RKO (cell line): ENCODE measurements around the gene FBXL16.
A peak's percentile ranks its signal among the peaks of the same experiment; 100 is the strongest.

ENCODE experiments used
- DNase-seq: peaks from one replicate; pipeline ENCODE4 v3.0.0-alpha.2; 2016; ENCODE audit warnings: low spot score

The FBXL16 gene

DNA sequence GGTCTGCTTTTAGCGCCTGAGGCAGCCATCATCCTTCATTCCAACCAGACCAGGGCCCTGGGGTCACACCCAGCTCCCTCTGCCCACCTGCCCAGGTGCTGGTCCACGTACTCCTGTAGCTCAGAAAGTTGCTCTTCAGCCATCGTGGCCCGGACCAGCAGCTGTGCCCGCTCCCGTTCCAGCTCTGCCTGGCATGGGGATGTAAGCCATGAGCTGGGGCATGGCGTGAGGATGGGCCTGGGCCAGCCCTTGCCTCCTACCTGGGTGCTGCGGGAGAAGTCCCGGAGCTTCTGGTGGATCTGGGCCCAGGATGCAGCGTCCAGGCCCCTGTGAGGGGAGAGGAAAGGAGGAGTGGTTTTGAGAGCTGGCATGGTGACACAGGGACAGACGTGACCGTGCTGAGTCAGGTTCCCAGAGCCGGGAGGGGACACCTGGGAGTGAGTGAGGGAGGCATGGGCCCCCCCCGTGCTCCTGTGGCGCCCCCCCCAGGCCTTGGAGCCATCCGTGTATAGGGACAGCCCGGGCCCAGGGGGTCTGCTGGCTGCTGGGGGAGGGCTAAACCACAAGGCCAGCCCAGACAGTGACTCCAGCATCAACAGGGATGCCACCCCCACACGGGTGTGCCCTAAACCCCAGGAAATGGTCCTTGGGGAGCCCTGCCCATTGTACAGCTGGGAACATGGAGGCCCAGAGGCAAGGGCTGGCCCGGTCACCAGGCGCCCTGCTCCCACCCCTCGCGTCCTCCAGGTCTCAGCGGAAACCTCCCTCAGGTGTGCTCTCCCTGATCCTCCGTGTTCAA, 17.4 kb upstream of the FBXL16 start:
- no peak for DNase-seq

GRCh38 chr16:721765-722540, 16.4 kb upstream of the FBXL16 start:
- DNase-seq, result no peak

GRCh38 chr16:720990-721764, 15.6 kb upstream of the FBXL16 start, which contains the start of gene ANTKMT:
TSS of gene ANTKMT (plus strand) at chr16:721146. CDS start at chr16:721275, 129 bp downstream.
- peak; percentile 87 for DNase-seq

- peak; percentile 78 for DNase-seq
Measured at GRCh38 chr16:720447-720989, 14.9 kb upstream of the FBXL16 start.

GRCh38 chr16:719815-720446, 14.3 kb upstream of the FBXL16 start:
- peak; percentile 69 for DNase-seq

- DNase-seq, result no peak
Measured at GRCh38 chr16:718922-719321, 13.3 kb upstream of the FBXL16 start.

GRCh38 chr16:718389-718788, 12.8 kb upstream of the FBXL16 start:
- no peak for DNase-seq

GRCh38 chr16:717450-718245, 12.0 kb upstream of the FBXL16 start:
- no peak for DNase-seq

DNA sequence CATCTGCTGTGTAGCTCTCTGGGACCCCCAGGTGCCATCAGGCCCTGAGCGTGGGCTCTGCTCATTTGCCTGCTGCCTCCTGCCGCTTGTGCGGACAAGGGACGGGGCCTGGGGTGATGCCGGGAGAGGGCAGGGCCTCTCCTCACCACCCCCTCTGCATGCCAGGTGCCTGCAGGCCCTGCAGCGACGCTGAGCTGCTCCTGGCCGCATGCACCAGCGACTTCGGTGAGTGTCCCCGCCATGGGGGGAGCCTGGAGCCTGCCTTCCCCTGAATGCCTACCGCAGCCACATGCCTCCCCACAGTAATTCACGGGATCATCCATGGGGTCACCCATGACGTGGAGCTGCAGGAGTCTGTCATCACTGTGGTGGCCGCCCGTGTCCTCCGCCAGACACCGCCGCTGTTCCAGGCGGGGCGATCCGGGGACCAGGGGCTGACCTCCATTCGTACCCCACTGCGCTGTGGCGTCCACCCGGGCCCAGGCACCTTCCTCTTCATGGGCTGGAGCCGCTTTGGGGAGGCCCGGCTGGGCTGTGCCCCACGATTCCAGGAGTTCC, 11.2 kb upstream of the FBXL16 start:
- no peak for DNase-seq

DNA sequence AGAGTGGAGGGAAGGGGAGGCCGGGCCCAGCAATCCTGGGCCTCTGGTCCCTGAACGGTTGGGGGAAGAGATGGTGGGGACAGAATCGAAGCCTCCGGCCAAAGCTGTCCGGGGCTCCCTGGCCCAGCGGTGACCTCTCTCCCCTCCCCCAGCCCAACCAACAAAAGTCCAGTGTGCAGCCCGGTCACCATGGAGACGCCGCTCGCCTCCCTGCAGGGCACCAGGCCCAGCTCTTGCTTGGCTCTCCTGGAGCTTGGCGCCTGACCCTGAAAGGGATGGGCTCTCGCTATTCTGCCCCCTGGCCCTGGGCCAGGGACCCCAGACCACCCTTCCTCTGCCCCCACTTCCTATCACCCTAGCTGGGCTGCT, 10.6 kb upstream of the FBXL16 start:
- peak; percentile 68 for DNase-seq

DNA sequence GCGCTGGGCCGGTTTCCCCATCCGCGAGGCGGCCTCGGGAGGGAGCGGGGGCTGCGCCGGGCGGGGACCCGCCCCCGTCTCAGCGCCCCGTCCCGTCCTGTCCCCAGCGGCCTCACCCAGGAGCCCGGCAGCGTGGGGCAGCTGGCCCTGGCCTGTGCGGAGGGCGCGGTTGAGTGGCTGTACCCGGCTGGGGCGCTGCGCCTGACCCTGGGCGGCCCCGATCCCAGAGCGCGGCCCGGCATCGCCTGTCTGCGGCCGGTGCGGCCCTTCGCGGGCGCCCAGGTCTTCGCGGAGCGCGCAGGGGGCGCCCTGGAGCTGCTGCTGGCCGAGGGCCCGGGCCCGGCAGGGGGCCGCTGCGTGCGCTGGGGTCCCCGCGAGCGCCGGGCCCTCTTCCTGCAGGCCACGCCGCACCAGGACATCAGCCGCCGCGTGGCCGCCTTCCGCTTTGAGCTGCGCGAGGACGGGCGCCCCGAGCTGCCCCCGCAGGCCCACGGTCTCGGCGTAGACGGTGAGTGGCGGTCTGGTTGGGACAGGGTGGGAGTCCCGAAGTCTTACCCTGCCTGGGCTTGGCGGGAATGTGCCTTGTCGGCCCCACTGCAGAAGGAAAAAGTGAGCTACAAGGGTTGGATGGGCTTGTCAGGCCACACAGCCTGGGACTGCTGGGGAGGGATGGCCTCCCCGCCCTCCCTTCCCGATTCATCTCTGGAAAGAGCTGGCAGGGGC, 10.0 kb upstream of the FBXL16 start:
- DNase-seq, result peak; percentile 46

DNA sequence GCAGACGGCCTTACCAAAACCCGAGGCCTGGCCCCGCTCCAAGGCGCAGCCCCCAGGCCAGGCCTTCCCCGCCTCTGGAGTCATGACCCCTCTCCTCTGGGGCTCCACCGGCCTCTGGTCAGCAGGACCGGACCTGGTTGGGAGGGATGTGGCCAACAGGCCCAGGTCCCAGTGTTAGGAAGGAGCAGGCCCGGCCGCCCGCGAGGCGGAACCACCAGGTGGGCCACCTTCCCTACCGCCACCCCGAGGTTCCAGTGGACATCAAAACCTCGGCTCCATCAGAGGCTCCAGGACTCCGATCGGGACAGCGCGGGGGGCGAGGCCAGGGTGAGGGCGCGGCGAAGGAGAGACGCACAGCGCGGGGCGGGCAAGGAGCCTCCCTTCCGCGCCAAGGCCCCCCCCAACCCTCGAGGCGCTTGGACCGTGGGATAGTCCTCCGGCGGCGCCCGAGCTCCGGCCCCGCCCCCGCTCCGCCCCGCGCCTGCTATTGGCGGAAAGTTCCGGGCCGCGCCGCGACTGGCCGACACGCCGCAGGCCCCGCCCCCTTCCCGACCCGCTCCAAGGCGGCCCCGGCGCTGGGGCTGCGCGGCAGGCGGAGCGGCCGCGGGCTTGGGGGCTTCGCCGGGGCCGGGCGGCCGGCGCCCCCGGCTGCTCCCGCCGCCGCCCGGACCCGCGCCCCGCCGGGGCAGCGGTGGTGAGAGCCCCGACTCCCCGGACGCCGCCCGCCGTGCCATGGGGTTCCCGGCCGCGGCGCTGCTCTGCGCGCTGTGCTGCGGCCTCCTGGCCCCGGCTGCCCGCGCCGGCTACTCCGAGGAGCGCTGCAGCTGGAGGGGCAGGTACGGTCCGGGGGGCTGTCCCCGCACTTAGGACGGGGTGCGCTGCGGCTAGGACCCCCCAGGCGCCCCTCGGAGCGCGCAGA, 9.2 kb upstream of the FBXL16 start, which contains the start of gene METRN:
Gene METRN, plus strand, starts transcription at position 561 of the 919 bp plus-strand sequence. Its CDS starts 172 bp downstream, at position 733.
- peak; percentile 90 for DNase-seq

- no peak for DNase-seq
Measured at GRCh38 chr16:714079-714478, 8.5 kb upstream of the FBXL16 start.

DNA sequence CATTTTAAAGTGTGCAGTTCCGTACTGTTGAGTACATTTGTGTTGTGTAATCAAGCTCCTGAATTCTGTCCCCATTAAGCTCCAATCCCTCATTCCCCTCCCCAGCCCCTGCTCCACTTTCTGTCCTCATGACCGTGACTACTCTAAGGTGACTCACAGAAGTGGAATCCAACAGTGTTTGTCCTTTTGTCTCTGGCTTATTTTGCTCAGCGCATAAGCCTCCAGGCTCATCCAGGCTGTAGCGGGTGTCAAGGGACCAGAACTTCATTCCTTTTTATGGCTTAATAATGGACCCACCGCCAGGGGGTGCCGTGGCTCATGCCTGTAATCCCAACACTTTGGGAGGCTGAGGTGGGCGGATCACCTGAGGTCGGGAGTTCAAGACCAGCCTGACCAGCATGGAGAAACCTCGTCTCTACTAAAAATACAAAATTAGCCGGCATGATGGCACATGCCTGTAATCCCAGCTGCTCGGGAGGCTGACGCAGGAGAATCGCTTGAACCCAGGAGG, 7.2 kb upstream of the FBXL16 start:
- peak; percentile 96 for DNase-seq

DNA sequence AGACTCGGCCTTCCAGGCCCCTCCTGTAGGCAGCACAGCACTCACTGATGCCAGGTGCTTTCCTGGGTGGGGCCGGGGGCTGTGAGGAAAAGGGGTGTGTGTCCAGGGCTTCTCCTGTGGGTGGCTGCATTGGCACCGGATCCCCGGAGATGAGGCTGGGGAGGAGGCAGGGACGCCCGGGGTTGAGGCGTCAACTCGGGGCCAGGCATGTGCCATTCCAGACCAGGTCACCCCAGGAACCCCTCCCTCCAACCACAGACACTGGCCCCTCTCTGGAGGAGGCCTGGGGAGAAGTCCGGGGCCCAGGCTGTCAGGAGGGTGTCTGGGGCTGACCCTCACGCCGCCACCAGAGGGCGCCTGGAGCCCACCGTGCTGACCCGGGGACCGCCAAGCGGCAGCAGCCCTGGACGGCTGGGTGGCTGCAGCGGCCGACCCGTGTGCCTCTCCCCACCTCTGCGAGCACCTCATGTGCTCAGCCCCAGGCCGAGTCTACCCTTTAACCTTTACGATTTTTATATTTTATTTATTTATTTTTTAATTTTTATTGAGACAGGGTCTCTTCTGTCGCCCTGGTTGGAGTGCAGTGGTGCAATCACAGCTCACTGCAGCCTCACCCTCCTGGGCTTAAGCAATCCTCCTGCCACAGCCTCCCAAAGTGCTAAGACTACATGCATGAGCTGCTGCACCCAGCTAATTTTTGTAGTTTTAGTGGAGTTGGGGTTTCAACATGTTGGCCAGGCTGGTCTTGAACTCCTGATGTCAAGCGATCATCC, 6.1 kb upstream of the FBXL16 start:
- peak; percentile 77 for DNase-seq

- DNase-seq, result no peak
Measured at GRCh38 chr16:711084-711483, 5.5 kb upstream of the FBXL16 start.

DNA sequence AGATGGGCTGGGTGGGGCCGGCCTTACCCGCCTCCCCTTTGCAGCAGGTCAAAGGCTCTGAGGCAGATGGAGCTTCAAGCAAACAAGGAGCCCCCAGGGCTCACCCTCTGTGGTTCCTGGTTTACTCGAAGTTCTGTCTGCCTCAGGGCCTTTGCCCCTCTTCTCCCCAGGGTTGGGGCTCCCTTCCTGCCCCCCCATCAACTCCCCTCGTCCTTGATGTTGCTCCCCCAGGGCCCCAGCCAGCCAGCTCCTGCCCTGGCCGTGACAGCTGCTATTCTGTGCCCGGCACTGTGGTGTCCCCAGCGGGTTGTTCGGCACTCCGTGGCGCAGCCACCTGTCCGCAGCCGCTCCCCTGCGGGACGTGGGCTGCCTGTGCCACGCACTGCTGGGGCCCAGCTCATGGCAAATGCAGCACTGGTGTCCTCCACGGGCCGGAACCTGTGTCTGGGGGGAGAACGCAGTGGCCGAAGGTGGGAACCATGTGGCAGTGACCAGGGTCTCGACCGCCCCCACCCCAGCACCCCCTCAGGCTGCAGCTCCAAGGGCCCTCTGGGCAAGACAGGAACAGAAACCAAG, 5.0 kb upstream of the FBXL16 start:
- no peak for DNase-seq
